B cell (primary cell): ENCODE data around the gene TOGARAM1.

Experiments
- CTCF ChIP-seq: fragments of 200-600 bp; IDR thresholded peaks from one replicate; pipeline ENCODE4 v1.8.0; 2022; ENCODE audit warnings: antibody characterized with exemption, mild to moderate bottlenecking
- EZH2 ChIP-seq: IDR thresholded peaks from 2 replicates; pipeline ENCODE4 v1.6.1; 2012; ENCODE audit warnings: borderline replicate concordance, low read depth, mild to moderate bottlenecking, moderate library complexity, low read length; ENCODE audit not compliant: insufficient read depth, poor library complexity, severe bottlenecking

- TF ChIP-seq CTCF (no peak), EZH2 (no peak)
Measured at GRCh38 chr14:44956866-44957265, 5.1 kb upstream of the TOGARAM1 start.
